HEK293 (cell line): ENCODE measurements around the gene ZFAND3.

Experiments used
- CTCF ChIA-PET: fragments of 350-600 bp; formaldehyde crosslinking; extraction: SDS; loops from one replicate; lab custom pipeline; 2021; ENCODE audit warnings: antibody characterized with exemption; lab: Yijun Ruan, JAX
- POLR2A ChIA-PET: fragments of 300-600 bp; formaldehyde crosslinking; extraction: SDS; loops from one replicate; lab custom pipeline; 2020; ENCODE audit warnings: antibody characterized with exemption, inconsistent platforms; lab: Yijun Ruan, JAX
- H3K27ac ChIP-seq: fragments of 200-500 bp; sonication (Bioruptor generic); 2 replicates; pipeline ENCODE4 v1.5.1; 2014; ENCODE audit warnings: low read depth, low read length, control low read depth, inconsistent platforms; ENCODE audit errors: extremely low read depth
- H3K36me3 ChIP-seq, 2 experiments: fragments of 200-500 bp in 1 of 2; sonication (Bioruptor generic) in 1 of 2; 1 replicate in 1 of 2; 2 replicates in 1 of 2; pipeline ENCODE4 v1.5.1; 2014 to 2017; ENCODE audit warnings: inconsistent platforms in 2 of 2, low read length in 2 of 2; ENCODE audit not compliant: control insufficient read depth in 2 of 2, insufficient read depth in 1 of 2
- H3K4me1 ChIP-seq: fragments of 200-500 bp; sonication (Bioruptor generic); 2 replicates; pipeline ENCODE4 v1.5.1; 2014; ENCODE audit warnings: mild to moderate bottlenecking, low read length, inconsistent platforms; ENCODE audit not compliant: control insufficient read depth, insufficient read depth
- H3K4me3 ChIP-seq: 2 replicates; pipeline ENCODE4 v1.5.1; 2011; ENCODE audit warnings: low read depth, mild to moderate bottlenecking, control low read depth, low read length, moderate library complexity
- H3K9me3 ChIP-seq: fragments of 200-500 bp; sonication (Bioruptor generic); 2 replicates; pipeline ENCODE4 v1.5.1; 2014; ENCODE audit warnings: low read depth, low read length, inconsistent platforms; ENCODE audit not compliant: control insufficient read depth, insufficient read depth
- EGR2 ChIP-seq: fragments of 450-650 bp; formaldehyde crosslinking; IDR thresholded peaks from 2 replicates; pipeline ENCODE4 v1.5.1; 2016; ENCODE audit warnings: low read depth, missing biosample characterization, missing genetic modification characterization
- GLI4 ChIP-seq: fragments of 450-650 bp; formaldehyde crosslinking; IDR thresholded peaks from 2 replicates; pipeline ENCODE4 v1.5.1; 2016; ENCODE audit warnings: missing biosample characterization, missing genetic modification characterization
- GLIS1 ChIP-seq: fragments of 450-650 bp; formaldehyde crosslinking; IDR thresholded peaks from 2 replicates; pipeline ENCODE4 v1.5.1; 2016; ENCODE audit warnings: missing biosample characterization, missing genetic modification characterization
- OSR2 ChIP-seq: fragments of 450-650 bp; formaldehyde crosslinking; IDR thresholded peaks from 2 replicates; pipeline ENCODE4 v1.5.1; 2016; ENCODE audit warnings: missing biosample characterization, missing genetic modification characterization
- REST ChIP-seq: fragments of 450-650 bp; formaldehyde crosslinking; IDR thresholded peaks from 2 replicates; pipeline ENCODE4 v1.5.1; 2016; ENCODE audit warnings: missing biosample characterization, missing genetic modification characterization
- SALL2 ChIP-seq: fragments of 450-650 bp; formaldehyde crosslinking; IDR thresholded peaks from 2 replicates; pipeline ENCODE4 v1.5.0; 2017; ENCODE audit warnings: missing biosample characterization, mild to moderate bottlenecking, missing genetic modification characterization, borderline replicate concordance
- SCRT1 ChIP-seq: fragments of 450-650 bp; formaldehyde crosslinking; IDR thresholded peaks from 2 replicates; pipeline ENCODE4 v1.5.1; 2016; ENCODE audit warnings: missing biosample characterization, missing genetic modification characterization, borderline replicate concordance
- SCRT2 ChIP-seq: fragments of 450-650 bp; formaldehyde crosslinking; IDR thresholded peaks from 2 replicates; pipeline ENCODE4 v1.5.1; 2016; ENCODE audit warnings: missing biosample characterization, missing genetic modification characterization
- SP2 ChIP-seq: fragments of 450-650 bp; formaldehyde crosslinking; IDR thresholded peaks from 2 replicates; pipeline ENCODE4 v1.5.1; 2016; ENCODE audit warnings: missing biosample characterization, missing genetic modification characterization
- ZBTB17 ChIP-seq: fragments of 450-650 bp; formaldehyde crosslinking; IDR thresholded peaks from 2 replicates; pipeline ENCODE4 v1.5.1; 2016; ENCODE audit warnings: missing biosample characterization, missing genetic modification characterization
- ZBTB20 ChIP-seq: fragments of 450-650 bp; formaldehyde crosslinking; IDR thresholded peaks from 2 replicates; pipeline ENCODE4 v1.5.1; 2016; ENCODE audit warnings: missing biosample characterization, missing genetic modification characterization
- ZNF133 ChIP-seq: fragments of 450-650 bp; formaldehyde crosslinking; IDR thresholded peaks from 2 replicates; pipeline ENCODE4 v1.5.1; 2016; ENCODE audit warnings: missing biosample characterization, missing genetic modification characterization
- ZNF157 ChIP-seq: fragments of 450-650 bp; formaldehyde crosslinking; IDR thresholded peaks from 2 replicates; pipeline ENCODE4 v1.5.1; 2016; ENCODE audit warnings: missing biosample characterization, missing genetic modification characterization
- ZNF16 ChIP-seq: fragments of 450-650 bp; formaldehyde crosslinking; IDR thresholded peaks from 2 replicates; pipeline ENCODE4 v1.5.1; 2016; ENCODE audit warnings: low read depth, missing biosample characterization, missing genetic modification characterization
- ZNF211 ChIP-seq: fragments of 450-650 bp; formaldehyde crosslinking; IDR thresholded peaks from 2 replicates; pipeline ENCODE4 v1.5.1; 2016; ENCODE audit warnings: low read depth, missing biosample characterization, missing genetic modification characterization
- ZNF341 ChIP-seq: fragments of 450-650 bp; formaldehyde crosslinking; IDR thresholded peaks from 2 replicates; pipeline ENCODE4; 2016; ENCODE audit warnings: low read depth, missing biosample characterization, missing genetic modification characterization
- ZNF394 ChIP-seq: fragments of 450-650 bp; formaldehyde crosslinking; IDR thresholded peaks from 2 replicates; pipeline ENCODE4 v1.5.1; 2016; ENCODE audit warnings: missing biosample characterization, missing genetic modification characterization, mild to moderate bottlenecking, moderate library complexity, borderline replicate concordance
- ZNF404 ChIP-seq: fragments of 450-650 bp; formaldehyde crosslinking; IDR thresholded peaks from 2 replicates; pipeline ENCODE4 v1.5.1; 2017; ENCODE audit warnings: missing biosample characterization, missing genetic modification characterization
- ZNF513 ChIP-seq: fragments of 450-650 bp; IDR thresholded peaks from 2 replicates; pipeline ENCODE4 v1.5.1; 2018; ENCODE audit warnings: missing biosample characterization, missing genetic modification characterization
- ZNF530 ChIP-seq: fragments of 450-650 bp; formaldehyde crosslinking; IDR thresholded peaks from 2 replicates; pipeline ENCODE4 v1.5.1; 2016; ENCODE audit warnings: low read depth, missing biosample characterization, missing genetic modification characterization
- ZNF571 ChIP-seq: fragments of 450-650 bp; formaldehyde crosslinking; IDR thresholded peaks from 2 replicates; pipeline ENCODE4 v1.5.0; 2017; ENCODE audit warnings: missing biosample characterization, missing genetic modification characterization
- ZNF600 ChIP-seq: fragments of 450-650 bp; formaldehyde crosslinking; IDR thresholded peaks from 2 replicates; pipeline ENCODE4 v1.5.1; 2016; ENCODE audit warnings: missing biosample characterization, missing genetic modification characterization
- ZNF624 ChIP-seq: fragments of 450-650 bp; formaldehyde crosslinking; IDR thresholded peaks from 2 replicates; pipeline ENCODE4 v1.5.1; 2017; ENCODE audit warnings: missing biosample characterization, missing genetic modification characterization
- ZNF629 ChIP-seq: fragments of 450-650 bp; formaldehyde crosslinking; IDR thresholded peaks from 2 replicates; pipeline ENCODE4 v1.5.1; 2017; ENCODE audit warnings: missing biosample characterization, missing genetic modification characterization
- ZNF747 ChIP-seq: fragments of 450-650 bp; formaldehyde crosslinking; IDR thresholded peaks from 2 replicates; pipeline ENCODE4 v1.5.1; 2016; ENCODE audit warnings: missing biosample characterization, missing genetic modification characterization
- ZSCAN4 ChIP-seq: fragments of 450-650 bp; formaldehyde crosslinking; IDR thresholded peaks from 2 replicates; pipeline ENCODE4 v1.5.1; 2017; ENCODE audit warnings: missing biosample characterization, missing genetic modification characterization
- TF ChIP-seq, protein P1 (sequence below): fragments of 450-650 bp; formaldehyde crosslinking; IDR thresholded peaks from 2 replicates; pipeline ENCODE4 v1.5.1; 2017; ENCODE audit warnings: missing biosample characterization, missing genetic modification characterization

ZFAND3 gene

DNA sequence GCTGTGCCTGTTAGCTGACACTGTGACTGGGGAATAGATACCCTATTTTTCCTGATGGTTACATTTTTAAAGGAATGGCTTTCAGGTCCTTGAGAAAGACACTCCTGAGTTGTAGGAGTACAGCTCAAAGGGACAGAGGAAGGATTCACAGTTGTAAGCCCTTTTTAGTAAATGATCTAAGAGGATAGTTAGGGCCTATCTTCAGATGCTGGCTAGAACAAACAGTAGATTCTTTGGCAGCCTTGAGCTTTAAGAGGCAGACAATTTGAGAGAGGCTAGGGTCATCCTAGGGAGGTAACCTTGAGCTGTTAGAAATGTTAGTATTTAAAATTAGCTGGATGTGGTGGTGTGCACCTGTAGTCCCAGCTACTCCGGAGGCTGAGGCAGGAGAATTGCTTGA is 111.5 kb downstream of the ZFAND3 start (continued):
- TF ChIP-seq ZBTB20 (tag by site-specific recombination) (no peak), ZNF341 (tag by site-specific recombination) (no peak), ZNF600 (tag by site-specific recombination) (no peak)

DNA sequence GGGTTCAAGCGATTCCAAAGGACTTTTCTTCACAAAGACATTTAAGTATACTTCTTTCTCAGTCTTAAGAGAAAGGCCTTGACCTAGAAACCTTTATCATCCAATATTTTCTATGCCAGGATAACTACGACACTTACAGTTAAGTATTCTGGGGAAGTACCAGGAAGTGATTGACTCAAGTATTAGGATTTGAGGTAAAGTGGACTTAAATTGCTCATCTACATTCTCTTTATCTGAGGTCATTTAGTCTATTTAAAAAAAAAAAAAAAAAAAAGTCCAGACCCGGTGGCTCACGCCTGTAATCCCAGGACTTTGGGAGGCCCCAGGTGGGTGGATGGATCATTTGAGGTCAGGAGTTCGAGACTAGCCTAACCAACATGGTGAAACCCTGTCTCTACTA is 114.7 kb downstream of the ZFAND3 start:
- POLR2A ChIA-PET, result no interaction called here
- Histone ChIP-seq H3K36me3 (no peaks in the 10 kb centered on the region), H3K4me3 (no peak overlapping the region), H3K4me1 (no peaks in the 10 kb centered on the region), H3K9me3 (no peaks in the 10 kb centered on the region), H3K27ac (no peak overlapping the region)
- TF ChIP-seq ZNF133 (tag by site-specific recombination) (no peak), SP2 (tag by site-specific recombination) (no peak), ZNF530 (tag by site-specific recombination) (no peak), REST (no peak), ZNF747 (tag by site-specific recombination) (no peak), ZBTB17 (no peak), ZSCAN4 (tag by site-specific recombination) (no peak), OSR2 (no peak), GLI4 (tag by site-specific recombination) (no peak)
- CTCF ChIA-PET, result interaction anchor here (0.6 kb wide), 1 partner anchor 1335 kb away, joined by 3 read pairs; no protein-coding TSS in a partner anchor

GRCh38 chr6:37936150-37936549 is 116.6 kb downstream of the ZFAND3 start:
- H3K36me3 ChIP-seq, result no peaks in the 10 kb centered on the region
- no peak overlapping the region for H3K4me3 ChIP-seq
- ChIA-PET CTCF (interaction anchor here (0.6 to 1.1 kb wide), 3 partner anchors 12 to 69 kb away, joined by 3 to 6 read pairs (median 3); no protein-coding TSS in a partner anchor), POLR2A (interaction anchor here (1.1 to 2.1 kb wide), 2 partner anchors 13 to 244 kb away, joined by 3 to 4 read pairs; no protein-coding TSS in a partner anchor)
- H3K27ac ChIP-seq, result no peak overlapping the region
- H3K4me1 ChIP-seq, result no peaks in the 10 kb centered on the region
- H3K9me3 ChIP-seq, result no peaks in the 10 kb centered on the region
- TF ChIP-seq ZNF513 (no peak), EGR2 (tag by site-specific recombination) (no peak), ZNF211 (tag by site-specific recombination) (no peak), ZNF157 (tag by site-specific recombination) (no peak), ZNF629 (no peak), ZNF624 (tag by site-specific recombination) (no peak), ZNF16 (tag by site-specific recombination) (no peak), SCRT2 (tag by site-specific recombination) (peak; percentile 83), ZNF571 (tag by site-specific recombination) (no peak), SALL2 (tag by site-specific recombination) (no peak), ZNF404 (tag by site-specific recombination) (no peak), GLIS1 (tag by site-specific recombination) (no peak), SCRT1 (peak; percentile 36; the same call in 1 of the 2 replicates), ZNF394 (tag by site-specific recombination) (no peak)
- TF ChIP-seq, protein P1, sequence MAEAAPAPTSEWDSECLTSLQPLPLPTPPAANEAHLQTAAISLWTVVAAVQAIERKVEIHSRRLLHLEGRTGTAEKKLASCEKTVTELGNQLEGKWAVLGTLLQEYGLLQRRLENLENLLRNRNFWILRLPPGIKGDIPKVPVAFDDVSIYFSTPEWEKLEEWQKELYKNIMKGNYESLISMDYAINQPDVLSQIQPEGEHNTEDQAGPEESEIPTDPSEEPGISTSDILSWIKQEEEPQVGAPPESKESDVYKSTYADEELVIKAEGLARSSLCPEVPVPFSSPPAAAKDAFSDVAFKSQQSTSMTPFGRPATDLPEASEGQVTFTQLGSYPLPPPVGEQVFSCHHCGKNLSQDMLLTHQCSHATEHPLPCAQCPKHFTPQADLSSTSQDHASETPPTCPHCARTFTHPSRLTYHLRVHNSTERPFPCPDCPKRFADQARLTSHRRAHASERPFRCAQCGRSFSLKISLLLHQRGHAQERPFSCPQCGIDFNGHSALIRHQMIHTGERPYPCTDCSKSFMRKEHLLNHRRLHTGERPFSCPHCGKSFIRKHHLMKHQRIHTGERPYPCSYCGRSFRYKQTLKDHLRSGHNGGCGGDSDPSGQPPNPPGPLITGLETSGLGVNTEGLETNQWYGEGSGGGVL, result no peak
